ENCODE data around the gene JADE1.
A peak's percentile ranks its signal among the peaks of the same experiment; 100 is the strongest.

The JADE1 gene

DNA sequence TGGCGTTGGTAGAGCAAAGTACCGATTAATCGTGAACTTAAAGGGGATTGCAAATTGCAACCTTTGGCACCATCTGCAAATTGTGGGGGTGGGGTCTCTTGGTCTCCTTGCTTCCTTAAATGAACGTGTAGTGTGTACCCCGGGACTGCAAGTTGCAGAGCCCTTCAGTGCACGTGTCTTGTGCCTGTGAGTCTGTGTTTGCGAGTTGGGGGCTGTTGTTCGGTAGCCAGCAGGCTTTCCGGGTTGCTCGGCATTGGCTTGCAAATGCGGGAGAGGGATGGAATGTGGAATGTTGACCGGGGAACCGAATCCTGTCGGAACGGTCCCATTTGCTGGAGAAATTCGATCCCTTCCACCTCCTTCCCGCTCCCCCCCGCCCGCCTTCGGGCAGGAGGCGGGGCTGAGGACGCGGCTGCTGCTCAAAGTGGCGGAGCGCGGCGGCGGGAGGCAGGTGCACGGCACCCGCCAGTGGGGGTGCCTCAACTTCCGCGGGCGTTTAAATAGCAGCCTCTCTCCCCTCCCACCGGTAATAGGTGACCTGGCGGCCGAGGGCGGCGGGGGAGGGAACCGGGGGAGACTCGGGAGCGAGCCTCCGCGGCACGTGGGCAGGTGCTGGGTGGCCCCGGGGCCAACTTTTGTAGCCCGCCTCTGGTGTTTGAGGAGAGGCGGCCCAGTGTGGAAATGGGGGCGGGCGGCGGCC is 1.5 kb downstream of the JADE1 start:
- peak; percentile 91 for DNase-seq

DNA sequence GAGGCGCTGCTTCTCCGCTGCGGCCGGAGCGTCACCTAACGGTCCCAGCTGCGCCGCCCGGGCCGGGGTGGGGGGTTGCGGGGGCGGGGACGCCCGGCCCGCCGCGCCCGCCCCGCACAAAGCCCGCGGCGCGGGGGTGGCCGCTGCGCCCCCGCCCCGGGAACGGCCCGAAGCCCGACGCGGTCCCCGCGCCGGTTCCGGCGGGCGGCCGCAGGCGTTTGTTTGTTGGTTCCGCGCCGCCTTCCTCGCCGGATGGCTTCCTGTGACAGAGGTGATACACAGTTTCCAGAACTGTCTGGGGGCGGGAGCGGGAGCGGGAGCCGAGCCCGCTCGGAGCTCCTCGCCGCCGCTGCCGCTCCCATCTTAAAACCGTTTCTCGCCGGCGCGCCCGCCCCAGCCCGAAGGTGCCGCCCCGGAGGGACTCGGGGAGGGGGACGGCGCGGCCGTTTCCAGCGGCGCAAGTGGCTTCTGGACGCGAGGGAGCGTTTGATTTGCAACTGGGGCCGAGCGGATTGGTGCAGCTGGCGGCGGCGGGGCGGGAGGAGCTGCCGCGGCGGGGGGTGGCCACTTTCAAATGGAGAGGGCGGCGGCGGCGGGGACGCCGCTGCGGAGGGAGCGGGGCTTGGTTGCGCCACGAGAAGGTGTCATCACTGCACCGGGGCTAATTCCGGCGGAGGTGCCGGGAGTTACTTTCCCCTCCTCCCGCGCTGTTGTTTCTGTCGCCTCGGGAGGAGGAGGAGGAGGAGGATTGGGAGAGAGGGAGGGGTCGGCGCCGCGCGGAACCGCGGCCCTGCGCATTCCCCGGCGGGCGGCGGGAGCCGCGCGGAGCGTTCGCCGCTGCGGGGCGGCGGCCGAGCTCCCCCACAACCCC is 2.3 kb downstream of the JADE1 start:
- peak; percentile 90 for DNase-seq

DNA sequence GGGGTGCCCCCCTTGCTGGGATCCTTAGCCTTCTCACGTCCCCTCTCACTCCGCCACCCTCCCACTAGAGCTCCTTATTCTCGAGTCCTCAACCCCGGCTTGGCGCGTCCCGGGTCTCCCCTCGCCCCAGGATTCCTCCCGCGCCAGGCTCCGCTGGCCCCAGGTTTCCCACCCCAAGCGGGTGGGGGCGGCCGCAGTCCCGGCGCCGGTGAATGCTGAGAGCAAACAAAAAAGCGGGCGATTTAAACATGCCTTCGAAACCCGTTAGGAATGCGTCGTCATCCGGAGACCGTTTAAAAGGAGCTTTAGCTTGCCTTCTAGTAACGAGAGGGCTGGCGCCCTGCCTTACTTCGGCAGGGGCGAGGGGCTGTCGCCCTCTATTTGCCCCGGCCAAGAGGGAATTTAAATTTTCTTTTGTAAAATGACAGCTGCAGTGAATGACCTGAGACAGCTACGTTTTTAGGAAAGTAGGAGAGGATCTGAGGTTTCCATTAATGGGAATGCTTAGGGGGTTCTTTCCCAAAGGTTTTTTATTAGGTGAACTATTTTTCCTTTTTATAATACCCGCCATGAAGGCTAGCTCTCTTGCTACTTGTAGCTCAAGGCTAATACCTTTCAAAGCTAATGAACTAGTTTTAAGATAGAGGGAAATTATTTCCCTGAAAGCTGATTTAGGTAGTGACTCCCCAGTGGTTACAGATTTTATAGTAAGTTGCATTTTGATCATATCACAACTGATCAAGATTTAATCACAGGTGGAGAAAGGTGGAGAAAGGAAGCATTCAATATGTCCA is 3.1 kb downstream of the JADE1 start:
- peak; percentile 78 for DNase-seq

DNA sequence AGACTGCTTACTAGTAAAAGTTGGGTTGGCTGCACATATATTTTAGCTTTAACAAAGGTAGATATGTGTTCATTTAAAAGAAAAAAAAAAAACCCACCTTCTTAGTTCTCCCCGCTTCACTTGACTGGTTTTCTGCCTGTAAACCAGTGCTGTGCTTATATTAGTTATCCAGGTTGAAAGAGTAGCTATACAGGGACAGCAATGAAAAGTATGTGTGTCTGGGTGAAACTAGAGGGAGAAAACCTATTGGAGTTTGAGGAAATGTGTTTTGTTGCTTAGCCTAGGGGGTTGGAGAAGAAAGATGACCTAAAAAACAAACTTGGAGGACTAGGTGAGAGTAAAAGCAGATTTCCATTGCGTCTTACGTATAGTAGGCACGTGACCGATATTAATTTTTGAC is 4.5 kb downstream of the JADE1 start:
- no peak for DNase-seq

DNA sequence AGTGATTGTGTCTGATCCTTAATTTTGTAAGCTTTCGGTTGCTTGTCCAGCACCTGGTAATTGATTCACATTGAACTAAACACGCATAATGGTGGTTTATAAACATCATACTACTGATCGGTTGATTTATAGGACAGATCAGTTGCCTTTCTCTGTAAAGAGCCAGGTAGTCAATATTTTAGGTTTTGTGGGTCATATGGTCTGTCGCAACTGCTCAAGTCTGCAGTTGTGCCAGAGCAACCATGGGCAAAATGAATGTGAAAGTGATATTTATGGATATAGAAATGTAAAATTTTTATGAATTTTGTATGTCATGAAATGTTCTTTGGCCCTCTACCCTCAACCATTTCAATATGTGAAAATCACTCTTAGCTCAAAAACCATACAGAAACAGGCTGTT is 8.9 kb downstream of the JADE1 start:
- no peak for DNase-seq

DNA sequence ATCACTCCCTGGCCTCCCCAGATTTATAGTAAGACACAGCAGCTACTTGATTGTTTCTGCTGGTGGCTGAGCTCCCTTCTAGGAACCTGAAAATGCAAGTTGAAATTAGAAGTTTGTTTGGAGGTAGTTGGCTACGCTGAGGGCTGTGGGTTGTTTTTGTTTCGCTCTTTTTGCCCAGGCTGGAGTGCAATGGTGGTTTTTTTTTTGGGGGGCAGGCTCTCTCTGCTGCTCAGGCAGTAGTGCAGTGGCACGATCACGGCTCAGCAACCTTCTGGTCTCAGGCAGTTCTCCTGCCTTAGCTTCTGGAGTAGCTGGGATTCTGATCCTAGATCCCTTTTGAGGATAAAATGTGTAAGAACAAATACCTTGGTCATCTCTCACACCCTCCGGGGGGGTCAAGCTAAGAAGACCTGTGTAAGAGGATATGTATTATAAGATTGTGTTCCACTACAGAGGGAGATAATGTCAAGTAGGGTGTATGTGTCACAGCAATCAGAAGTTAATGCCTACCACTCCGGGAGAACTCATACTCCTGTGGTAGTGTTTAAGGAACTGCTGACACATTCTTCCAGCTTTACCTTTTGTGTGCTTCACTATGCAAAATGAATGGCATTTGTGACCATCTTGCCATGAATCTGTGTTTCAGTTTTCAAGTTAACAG is 9.7 kb downstream of the JADE1 start:
- DNase-seq: no peak

DNA sequence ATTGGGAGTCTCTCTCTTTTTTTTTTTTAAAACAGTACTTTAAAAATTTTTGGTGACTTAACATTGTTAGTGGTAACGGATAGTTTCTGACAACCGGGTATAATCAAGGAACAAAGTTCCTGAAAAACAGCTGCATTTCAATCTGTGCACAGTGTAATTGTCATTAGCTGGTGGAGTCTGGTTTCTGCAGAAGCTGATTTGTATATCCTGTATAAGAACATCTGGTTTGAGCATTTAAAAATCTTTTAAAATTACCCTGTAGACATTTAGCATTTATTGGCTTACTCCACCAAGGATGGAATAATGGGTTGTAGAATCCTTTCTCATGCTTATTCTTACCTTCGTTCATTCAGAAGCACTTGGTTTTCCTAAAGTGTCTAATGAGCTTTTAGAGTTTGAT is 11.2 kb downstream of the JADE1 start:
- no peak for DNase-seq

DNA sequence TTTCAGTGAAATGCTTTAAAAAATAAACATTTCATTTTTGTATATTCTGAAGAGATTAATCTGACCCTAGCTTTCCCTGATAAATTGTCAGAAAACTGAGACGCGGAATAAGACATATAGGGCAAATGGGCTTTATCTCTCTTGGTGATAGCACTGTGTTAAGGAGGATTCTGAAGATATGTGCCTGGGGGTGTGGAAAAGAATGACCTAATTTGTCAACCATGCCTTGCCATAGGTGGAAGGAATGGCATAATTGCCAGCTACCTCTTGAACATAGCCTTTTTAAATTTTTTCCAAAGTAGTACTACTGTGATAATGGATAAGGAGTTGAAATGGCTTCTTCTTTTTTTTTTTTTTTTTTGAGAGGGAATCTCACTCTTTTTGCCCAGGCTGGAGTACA is 11.7 kb downstream of the JADE1 start:
- DNase-seq: no peak

DNA sequence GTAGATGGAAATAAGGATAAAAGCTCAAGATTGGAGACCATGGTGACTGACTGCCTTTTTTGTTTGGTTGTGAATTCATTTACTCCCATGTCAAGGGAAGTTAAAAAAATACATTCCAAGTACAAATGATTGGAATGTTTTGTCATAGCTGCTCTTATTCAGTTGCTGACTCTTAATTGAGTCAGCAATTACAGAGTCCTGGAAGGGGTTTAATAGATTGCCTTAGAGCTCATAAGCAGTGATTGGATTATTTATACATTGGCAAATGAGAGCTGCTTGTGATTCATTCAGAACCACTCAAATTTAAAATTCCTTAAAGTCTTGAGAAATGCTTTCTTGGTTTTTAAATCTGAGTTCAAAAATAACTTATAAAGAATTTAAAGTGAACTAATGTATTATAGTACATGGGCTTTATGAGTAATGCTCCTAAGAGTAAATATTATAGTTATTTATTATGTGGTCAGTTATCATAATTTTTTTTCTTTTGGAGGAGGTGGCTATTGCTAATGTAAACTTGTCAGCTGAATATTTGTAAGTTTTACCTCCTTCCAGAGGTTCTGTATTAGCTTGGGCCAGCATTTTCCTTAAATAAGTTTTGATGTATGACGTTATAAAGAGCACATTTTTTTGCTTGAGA is 13.6 kb downstream of the JADE1 start:
- DNase-seq: no peak

DNA sequence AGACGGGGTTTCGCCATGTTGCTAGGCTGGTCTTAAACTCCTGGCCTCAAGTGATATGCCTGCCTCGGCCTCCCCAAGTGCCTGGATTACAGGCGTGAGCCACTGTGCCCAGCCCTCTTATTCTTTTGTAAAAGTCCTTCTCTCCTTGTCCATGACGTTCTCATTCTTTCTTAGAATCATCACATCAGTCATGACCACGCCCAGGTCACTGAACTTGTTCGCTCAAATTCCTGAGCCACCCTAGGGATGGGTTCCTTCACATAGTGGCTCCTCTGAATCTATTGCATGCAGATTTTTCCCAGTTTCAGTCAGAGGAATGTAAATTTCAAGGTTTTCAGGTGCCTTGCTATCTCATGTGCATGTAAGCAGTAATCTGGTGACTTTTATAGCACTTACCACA is 15.7 kb downstream of the JADE1 start:
- no peak for DNase-seq

DNA sequence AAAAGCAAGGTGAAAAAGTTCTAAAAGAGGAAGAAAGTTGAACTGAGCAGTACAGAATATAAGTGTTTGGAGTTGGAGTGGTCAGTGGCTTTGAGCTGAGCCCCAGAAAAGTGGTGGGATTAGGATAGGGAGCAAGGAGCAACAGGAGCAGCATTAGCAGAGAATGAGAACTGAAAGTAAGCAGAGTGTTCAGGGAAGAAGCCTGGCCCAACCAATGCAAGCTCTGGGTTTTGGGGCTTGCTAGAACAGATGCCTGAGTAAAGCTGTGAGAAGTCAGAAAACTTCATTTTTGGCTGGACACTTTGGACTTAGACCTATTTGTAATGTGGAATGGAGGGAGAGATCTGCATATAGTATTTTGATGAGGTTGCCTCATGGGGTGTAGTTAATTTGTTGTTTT is 17.8 kb downstream of the JADE1 start:
- no peak for DNase-seq

DNA sequence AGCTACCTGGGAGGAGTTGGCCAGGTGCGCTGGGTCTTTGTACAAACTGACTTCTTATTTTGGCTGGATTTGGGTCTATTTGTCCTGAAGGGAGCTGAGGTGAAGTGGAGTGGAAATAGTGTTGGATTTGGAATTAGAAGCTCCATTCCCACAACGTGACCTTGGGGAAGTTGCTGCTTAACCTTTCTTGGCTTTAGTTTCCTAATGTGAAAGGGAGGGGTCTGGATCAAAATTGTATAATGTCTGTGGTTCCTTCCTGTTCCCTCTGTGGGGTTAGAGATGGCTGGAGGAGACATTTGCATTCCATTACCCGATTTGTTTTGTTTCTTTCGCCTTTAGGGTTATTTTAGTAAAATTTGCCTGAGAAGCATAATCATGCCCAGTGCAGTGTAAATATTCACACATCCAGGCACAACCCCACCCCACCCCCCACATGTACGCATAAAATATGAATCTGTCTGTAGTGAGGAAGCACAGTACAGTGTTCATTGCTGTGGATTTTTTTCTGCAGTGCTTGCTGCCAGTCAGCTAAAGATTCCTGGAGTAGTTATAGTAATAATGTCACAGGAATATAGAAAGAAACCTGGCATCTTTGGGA is 21.5 kb downstream of the JADE1 start:
- DNase-seq: no peak

DNA sequence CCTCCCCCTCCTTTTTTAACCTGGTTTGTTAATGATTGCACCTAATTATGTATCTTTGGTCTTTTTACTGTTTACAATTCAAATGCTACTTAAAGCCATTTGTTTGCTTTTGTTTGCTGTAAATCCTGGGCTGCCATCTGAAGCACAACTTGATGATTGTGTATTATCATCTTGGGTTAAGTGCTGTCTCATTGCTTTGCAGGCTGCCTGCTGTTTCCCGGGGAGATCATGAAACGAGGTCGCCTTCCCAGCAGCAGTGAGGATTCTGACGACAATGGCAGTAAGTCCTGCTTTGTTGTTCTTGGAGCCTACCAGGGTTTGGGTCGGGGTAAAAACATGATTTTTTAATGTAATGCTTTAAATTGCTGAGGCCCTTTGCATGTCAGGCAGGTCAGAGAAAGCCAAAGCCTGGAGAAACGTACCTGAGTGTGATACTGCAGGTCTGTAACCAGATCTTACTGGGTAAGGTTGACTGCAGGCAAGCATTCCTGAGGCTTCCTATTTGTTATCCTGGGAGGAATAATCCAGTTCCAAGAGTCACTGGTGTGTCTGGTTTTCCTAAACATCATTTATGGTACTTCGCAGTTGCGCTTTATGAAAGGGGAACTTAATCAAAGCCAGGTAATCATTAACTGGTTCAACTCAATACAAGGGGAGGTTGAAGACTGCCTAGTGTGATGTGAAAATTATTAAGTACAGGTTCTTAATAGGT is 22.2 kb downstream of the JADE1 start:
- no peak for DNase-seq

DNA sequence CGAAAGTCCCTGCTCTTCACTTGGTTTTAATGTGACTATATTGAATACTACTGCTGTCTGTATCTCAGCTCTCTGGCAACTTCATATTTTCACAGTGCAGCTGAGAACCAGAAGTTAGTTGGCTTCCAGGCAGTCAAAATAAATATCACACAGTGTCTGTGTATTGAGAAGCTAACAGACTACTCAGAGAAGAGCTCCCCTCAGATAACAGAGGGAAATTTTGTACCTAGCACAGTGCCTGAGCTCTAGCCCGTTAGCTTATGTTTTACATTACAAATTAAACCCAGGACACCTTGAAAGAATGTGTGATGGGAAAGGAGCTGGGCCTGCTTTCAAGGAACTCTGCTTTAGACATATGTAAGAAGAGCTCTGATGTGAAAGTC is 22.7 kb downstream of the JADE1 start:
- DNase-seq: no peak

DNA sequence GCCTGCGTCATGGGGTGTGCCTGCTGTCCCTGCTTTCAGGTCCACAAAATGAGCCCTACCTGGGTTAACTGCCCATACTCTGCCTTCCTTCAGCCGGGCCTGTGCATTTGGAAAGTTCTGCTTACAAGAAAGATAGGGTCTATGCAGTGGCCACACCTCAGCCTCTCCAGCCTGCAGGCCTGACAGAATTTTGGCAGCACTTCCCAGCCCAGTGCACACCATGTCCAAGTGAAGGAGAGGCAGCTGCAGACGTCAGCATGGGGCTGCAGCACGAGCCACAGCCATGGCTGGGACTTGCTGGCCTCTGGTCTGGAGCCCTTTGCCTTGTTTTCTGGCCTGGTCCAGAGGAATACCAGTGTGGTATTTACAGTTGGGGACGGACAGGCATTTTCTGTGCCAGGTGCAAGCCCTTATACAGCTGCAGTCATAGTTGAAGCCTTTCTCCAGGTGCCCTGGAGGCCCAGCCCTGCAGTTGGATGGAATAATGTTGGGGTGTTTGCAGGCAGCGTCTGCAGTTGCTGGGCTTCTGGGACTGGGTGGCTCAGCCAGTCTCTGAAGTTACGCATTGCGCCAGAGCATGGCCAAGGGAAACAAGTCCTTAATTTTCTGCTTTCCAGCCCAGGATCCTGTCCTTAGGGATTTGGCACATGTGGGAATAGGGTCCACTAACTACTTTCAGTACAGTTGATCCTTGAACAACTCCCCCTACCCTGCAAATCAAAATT is 26.2 kb downstream of the JADE1 start:
- DNase-seq: peak; percentile 45

DNA sequence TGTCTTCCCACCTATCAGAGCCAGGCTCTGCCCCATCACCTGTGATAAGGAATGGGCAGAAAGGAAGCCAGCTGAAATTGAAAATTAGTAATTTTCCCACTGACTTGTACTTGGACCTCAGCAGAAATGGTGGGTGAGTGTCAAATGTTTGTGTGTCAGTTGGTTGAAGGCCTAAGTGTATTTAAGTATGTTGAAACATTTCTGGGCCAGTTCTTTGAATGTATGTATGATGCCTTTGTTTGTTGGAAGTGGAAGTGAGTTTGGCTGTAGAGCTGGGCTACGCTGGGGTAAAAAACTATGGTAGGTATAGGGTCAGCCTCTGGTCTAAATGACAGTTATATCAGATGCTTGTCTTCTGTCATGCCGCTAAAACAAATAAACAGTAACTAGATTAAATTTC is 27.7 kb downstream of the JADE1 start:
- DNase-seq: no peak

DNA sequence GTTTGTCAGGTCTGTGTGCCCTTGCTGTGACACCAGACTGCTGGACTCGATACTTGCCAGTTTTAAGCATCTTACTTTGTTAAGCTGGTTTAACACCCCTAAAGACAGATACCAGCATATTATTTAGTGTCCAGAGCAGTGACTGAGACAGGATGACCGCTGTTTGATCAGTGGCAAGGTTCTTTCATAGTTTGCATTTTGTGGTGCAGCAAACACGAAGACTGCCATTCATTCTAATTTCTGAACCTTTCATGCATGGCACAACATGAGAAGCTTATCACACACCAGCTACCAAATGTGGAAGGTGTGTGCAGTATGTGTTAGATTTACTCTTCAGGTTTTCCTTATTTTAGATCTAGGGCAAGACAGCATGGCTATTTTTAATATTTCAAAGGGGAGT is 28.2 kb downstream of the JADE1 start:
- no peak for DNase-seq

DNA sequence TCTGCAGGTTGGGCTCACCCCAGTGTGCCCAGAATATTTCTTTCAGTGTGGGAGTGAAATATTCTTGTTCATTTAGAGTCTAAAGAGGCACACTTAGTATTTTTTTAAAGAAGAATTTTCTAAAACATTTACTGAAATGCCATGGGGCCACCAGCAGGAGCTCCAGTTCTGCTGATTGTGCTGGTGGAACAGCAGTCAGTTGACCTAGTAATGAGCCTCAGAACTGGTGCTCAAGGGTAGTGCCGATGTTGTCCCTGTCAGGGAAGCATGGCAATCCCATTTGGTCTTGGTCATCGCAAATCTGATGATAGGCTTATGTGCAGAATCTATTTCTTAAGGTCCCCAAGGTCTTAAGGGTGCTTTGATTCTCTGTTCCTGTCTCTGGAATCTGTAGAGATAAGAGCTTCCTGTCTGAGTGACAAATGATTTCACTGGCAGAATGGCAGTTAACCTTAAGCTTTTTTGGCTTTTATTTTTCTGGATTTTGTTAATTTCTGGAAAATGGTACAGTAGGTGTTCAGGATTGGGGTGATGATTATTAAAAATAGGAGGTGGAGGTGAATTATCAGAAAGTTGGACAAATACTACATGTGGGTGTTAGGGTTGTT is 31.3 kb downstream of the JADE1 start:
- no peak for DNase-seq

DNA sequence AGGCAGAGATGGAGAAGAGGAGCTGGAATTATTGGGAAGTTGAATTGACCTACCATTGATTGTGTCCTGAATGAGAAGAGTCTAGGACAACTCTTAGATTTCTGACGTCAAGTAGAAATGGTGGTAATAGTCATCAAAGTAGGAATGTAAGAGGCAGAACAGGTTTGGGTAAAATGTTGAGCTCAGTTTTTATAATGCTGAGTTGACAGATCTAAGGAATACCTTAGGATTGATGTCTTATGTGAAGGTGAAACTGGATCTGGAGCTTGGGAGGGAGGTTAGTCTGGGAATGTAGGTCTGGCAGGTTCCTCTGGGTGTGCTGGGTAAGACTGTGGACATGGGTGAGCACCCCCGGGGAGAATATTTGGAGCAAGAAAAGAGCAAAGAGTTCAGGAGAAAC is 31.9 kb downstream of the JADE1 start:
- no peak for DNase-seq

DNA sequence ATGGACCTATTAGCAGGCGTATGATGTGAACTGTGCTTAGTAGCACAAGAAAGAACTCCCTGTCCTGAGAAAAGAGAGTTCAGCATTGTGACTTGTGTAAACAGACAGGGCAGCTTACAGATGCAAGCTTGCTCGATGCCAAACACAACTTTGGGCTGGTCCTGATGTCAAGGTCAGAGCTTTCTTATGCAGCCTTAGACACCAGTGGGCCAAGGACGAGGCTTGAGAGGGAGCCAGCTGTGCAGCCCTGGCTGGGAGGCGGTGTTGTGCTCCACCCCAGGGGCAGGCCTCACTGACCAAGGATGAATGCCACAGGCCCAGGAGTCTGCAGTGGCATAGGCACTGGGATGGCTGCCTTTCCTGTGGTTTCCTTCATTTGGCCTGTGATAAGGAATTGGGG is 35.4 kb downstream of the JADE1 start:
- DNase-seq: no peak
